Measurements from ENCODE around the gene CNKSR3.

The CNKSR3 gene

DNA sequence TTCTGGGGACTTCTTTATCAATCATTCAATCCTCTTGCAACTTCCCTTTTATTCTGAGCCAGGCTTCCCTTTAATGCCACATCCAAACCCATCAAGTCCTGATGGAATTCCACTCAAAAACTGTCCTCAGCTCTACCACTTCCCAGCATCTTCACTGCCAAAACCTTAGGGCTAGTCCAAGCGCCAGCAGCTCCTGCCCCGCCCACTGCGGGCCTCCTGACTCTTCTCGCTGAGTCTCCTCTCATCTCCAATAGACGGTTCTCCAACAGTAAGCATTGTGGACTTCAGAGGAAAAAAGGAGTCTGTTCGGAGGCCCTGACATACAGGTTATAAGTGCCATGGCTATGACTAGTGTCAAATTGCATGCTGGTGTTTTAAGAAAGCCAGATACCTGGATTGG lies 38.7 kb upstream of the CNKSR3 start:
- TF ChIP-seq FOXM1 (IDR thresholded peaks at IDR 0.05; ENCODE audit: borderline replicate concordance, low read depth) = no peak
- no peak for TF ChIP-seq TCF12 (IDR thresholded peaks at IDR 0.05; ENCODE audit: low read depth)
- TF ChIP-seq YY1 (IDR thresholded peaks at IDR 0.05; ENCODE audit: low read depth) = no peak
- TF ChIP-seq, protein P1, sequence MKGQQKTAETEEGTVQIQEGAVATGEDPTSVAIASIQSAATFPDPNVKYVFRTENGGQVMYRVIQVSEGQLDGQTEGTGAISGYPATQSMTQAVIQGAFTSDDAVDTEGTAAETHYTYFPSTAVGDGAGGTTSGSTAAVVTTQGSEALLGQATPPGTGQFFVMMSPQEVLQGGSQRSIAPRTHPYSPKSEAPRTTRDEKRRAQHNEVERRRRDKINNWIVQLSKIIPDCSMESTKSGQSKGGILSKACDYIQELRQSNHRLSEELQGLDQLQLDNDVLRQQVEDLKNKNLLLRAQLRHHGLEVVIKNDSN (IDR thresholded peaks at IDR 0.05) = no peak
- TF ChIP-seq EP300 (IDR thresholded peaks at IDR 0.05; ENCODE audit: borderline replicate concordance) = no peak
- TF ChIP-seq, protein P2, sequence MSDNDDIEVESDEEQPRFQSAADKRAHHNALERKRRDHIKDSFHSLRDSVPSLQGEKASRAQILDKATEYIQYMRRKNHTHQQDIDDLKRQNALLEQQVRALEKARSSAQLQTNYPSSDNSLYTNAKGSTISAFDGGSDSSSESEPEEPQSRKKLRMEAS (IDR thresholded peaks at IDR 0.05) = no peak
- TF ChIP-seq CREB1 (IDR thresholded peaks at IDR 0.05; ENCODE audit: low read depth) = no peak
- TF ChIP-seq TEAD4 (IDR thresholded peaks at IDR 0.05) = no peak
- no peak for TF ChIP-seq ZBTB7A (IDR thresholded peaks at IDR 0.05; ENCODE audit: low read depth)
- no peak for TF ChIP-seq REST (IDR thresholded peaks at IDR 0.05; ENCODE audit: low read depth)
- TF ChIP-seq NFIC (IDR thresholded peaks at IDR 0.05) = no peak
- TF ChIP-seq EGR1 (IDR thresholded peaks at IDR 0.05) = no peak
- no peak for TF ChIP-seq CEBPB (IDR thresholded peaks at IDR 0.05)
- TF ChIP-seq RAD21 (IDR thresholded peaks at IDR 0.05; ENCODE audit: low read depth) = no peak
- no peak for TF ChIP-seq TAF1 (IDR thresholded peaks at IDR 0.05; ENCODE audit: low read depth)

- TF ChIP-seq CEBPB (IDR thresholded peaks at IDR 0.05) (no peak), CREB1 (IDR thresholded peaks at IDR 0.05; ENCODE audit: low read depth) (no peak), ZBTB7A (IDR thresholded peaks at IDR 0.05; ENCODE audit: low read depth) (no peak), REST (IDR thresholded peaks at IDR 0.05; ENCODE audit: low read depth) (no peak), TEAD4 (IDR thresholded peaks at IDR 0.05) (no peak), NFIC (IDR thresholded peaks at IDR 0.05) (no peak), TAF1 (IDR thresholded peaks at IDR 0.05; ENCODE audit: low read depth) (no peak), RAD21 (IDR thresholded peaks at IDR 0.05; ENCODE audit: low read depth) (no peak), TCF12 (IDR thresholded peaks at IDR 0.05; ENCODE audit: low read depth) (no peak), EGR1 (IDR thresholded peaks at IDR 0.05) (no peak), YY1 (IDR thresholded peaks at IDR 0.05; ENCODE audit: low read depth) (no peak)
- TF ChIP-seq, protein P2 (IDR thresholded peaks at IDR 0.05) = no peak
- TF ChIP-seq, protein P1 (IDR thresholded peaks at IDR 0.05) = no peak
Measured at GRCh38 chr6:154548130-154548830, 37.8 kb upstream of the CNKSR3 start.

DNA sequence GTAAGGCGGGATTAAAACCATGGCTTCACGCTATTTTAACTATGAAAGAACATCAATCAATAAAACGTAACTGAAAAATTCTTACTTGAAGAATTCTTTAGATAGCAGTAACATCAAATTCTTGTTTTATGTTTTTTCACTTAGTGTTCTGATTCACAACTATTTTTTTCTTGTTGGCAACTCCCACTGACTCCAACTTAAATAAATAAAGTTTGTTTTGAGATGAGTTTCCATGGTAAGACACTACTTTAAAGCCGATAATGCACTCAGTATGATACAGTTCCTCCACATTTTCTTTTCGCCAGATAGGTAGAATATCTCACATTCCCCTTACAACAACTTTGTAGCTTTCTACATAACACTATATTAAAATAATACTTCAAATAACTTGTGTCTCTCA lies 33.1 kb upstream of the CNKSR3 start:
- TF ChIP-seq YY1 (IDR thresholded peaks at IDR 0.05; ENCODE audit: low read depth) = no peak
- TF ChIP-seq, protein P1 (IDR thresholded peaks at IDR 0.05) = no peak
- no peak for TF ChIP-seq RAD21 (IDR thresholded peaks at IDR 0.05; ENCODE audit: low read depth)
- TF ChIP-seq CEBPB (IDR thresholded peaks at IDR 0.05) = no peak
- TF ChIP-seq CREB1 (IDR thresholded peaks at IDR 0.05; ENCODE audit: low read depth) = no peak
- TF ChIP-seq EP300 (IDR thresholded peaks at IDR 0.05; ENCODE audit: borderline replicate concordance) = no peak
- TF ChIP-seq FOXM1 (IDR thresholded peaks at IDR 0.05; ENCODE audit: borderline replicate concordance, low read depth) = no peak
- TF ChIP-seq TCF12 (IDR thresholded peaks at IDR 0.05; ENCODE audit: low read depth) = no peak
- TF ChIP-seq EGR1 (IDR thresholded peaks at IDR 0.05) = no peak

DNA sequence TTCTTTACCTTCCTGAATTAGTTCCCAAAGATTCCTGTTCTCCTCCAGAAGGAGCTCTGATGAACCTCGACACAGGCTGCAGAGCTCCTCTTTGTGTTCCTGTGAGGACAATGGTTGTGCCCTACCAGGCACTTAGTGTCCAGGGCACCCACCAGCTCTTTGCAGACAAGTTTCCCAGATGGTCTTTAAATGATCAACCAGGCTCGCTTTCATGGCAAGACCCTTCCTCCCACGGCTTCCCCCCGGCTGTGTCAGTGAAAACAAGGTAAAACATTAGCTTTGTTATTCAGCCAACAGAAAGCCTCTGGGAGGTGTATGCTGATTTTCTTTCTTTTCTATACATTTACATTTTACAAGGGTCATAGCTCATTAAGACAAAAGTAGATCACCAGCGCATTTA lies 32.3 kb upstream of the CNKSR3 start:
- TF ChIP-seq NFIC (IDR thresholded peaks at IDR 0.05) (no peak), CEBPB (IDR thresholded peaks at IDR 0.05) (no peak), RAD21 (IDR thresholded peaks at IDR 0.05; ENCODE audit: low read depth) (no peak), REST (IDR thresholded peaks at IDR 0.05; ENCODE audit: low read depth) (no peak)
